HG03565 (cell line): Measurements from ENCODE around the gene OTOL1.
A peak's percentile ranks its signal among the peaks of the same experiment; 100 is the strongest.

Source experiments
- ATAC-seq: cut with Tn5 transposase; IDR thresholded peaks from one replicate; pipeline ENCODE4 v1.9.1; 2021; ENCODE audit warnings: mild to moderate bottlenecking, moderate library complexity; ENCODE audit not compliant: unreplicated experiment

OTOL1 gene

GRCh38 chr3:161496508-161496907 lies at the start of gene OTOL1:
Gene OTOL1 (plus strand): TSS chr3:161496808. CDS start chr3:161496808, 0 bp downstream.
- ATAC-seq: no peak

- ATAC-seq: no peak
These were observed 46.8 kb upstream of the OTOL1 start for GRCh38 chr3:161449785-161450184.

- ATAC-seq: no peak
These were observed 44.4 kb upstream of the OTOL1 start for GRCh38 chr3:161452179-161452578.

GRCh38 chr3:161454615-161455014 lies 42.0 kb upstream of the OTOL1 start:
- ATAC-seq: no peak

- no peak for ATAC-seq
These were observed 40.6 kb upstream of the OTOL1 start for GRCh38 chr3:161455962-161456361.

- ATAC-seq: no peak
These were observed 34.5 kb upstream of the OTOL1 start for GRCh38 chr3:161462138-161462537.

- no peak for ATAC-seq
These were observed 25.4 kb upstream of the OTOL1 start for GRCh38 chr3:161471211-161471610.

- ATAC-seq: peak; percentile 32
These were observed 22.5 kb upstream of the OTOL1 start for GRCh38 chr3:161474139-161474538.

GRCh38 chr3:161474741-161475140 lies 21.9 kb upstream of the OTOL1 start:
- ATAC-seq: no peak

GRCh38 chr3:161475206-161475605 lies 21.4 kb upstream of the OTOL1 start:
- ATAC-seq: no peak

- ATAC-seq: no peak
These were observed 20.7 kb upstream of the OTOL1 start for GRCh38 chr3:161475905-161476304.

GRCh38 chr3:161484226-161484625 lies 12.4 kb upstream of the OTOL1 start:
- ATAC-seq: no peak

GRCh38 chr3:161488284-161488683 lies 8.3 kb upstream of the OTOL1 start:
- peak; percentile 55 for ATAC-seq

GRCh38 chr3:161489395-161489794 lies 7.2 kb upstream of the OTOL1 start:
- peak; percentile 96 for ATAC-seq

GRCh38 chr3:161490845-161491244 lies 5.8 kb upstream of the OTOL1 start:
- ATAC-seq: peak; percentile 37

- ATAC-seq: no peak
These were observed 1.8 kb downstream of the OTOL1 start for GRCh38 chr3:161498259-161498921.

- ATAC-seq: no peak
These were observed 3.6 kb downstream of the OTOL1 start for GRCh38 chr3:161500068-161500796.

- no peak for ATAC-seq
These were observed 6.7 kb downstream of the OTOL1 start for GRCh38 chr3:161503271-161503670.

- ATAC-seq: peak; percentile 68
These were observed 12.4 kb downstream of the OTOL1 start for GRCh38 chr3:161508852-161509477.

- ATAC-seq: no peak
These were observed 14.1 kb downstream of the OTOL1 start for GRCh38 chr3:161510510-161511260.

- ATAC-seq: no peak
These were observed 27.3 kb downstream of the OTOL1 start for GRCh38 chr3:161523916-161524315.
